Dedifferentiated amniotic fluid mesenchymal stem cell (primary cell): ENCODE data around the gene GIMAP8.
"Not testable (repeated sequence)": the region's sequence is repeated elsewhere in the genome, so short reads cannot be mapped to it uniquely, and the experiment has no call there.

Experiments used
- DNase-seq: peaks from one replicate; pipeline ENCODE4 v3.0.0-alpha.2; 2016; ENCODE audit errors: extremely low spot score

GIMAP8 gene

GRCh38 chr7:150514748-150515222 is 64.4 kb downstream of the GIMAP8 start, which contains the start of gene GIMAP7:
Gene GIMAP7 (plus strand): TSS chr7:150514872. CDS start chr7:150519975, 5,103 bp downstream.
- DNase-seq, result no peak

GRCh38 chr7:150515248-150516147 is 65.1 kb downstream of the GIMAP8 start:
- no peak for DNase-seq

- DNase-seq, result no peak
These were observed 66.7 kb downstream of the GIMAP8 start for GRCh38 chr7:150516956-150517745.

- no peak for DNase-seq
These were observed 68.9 kb downstream of the GIMAP8 start for GRCh38 chr7:150519310-150519709.

- no peak for DNase-seq
These were observed 69.7 kb downstream of the GIMAP8 start for GRCh38 chr7:150520145-150520544.

- not testable (repeated sequence) for DNase-seq
These were observed 72.5 kb downstream of the GIMAP8 start for GRCh38 chr7:150522931-150523330.

GRCh38 chr7:150524018-150524417 is 73.6 kb downstream of the GIMAP8 start:
- DNase-seq, result no peak
